A549 (cell line): ENCODE results near the gene ARHGAP26.

Source experiments
- CHD4 ChIP-seq: fragments of 200-600 bp; sonication (generic); IDR thresholded peaks from 2 replicates; pipeline ENCODE4 v1.6.1; 2016; ENCODE audit warnings: antibody characterized with exemption, mild to moderate bottlenecking, borderline replicate concordance
- CTCF ChIP-seq: fragments of >200 bp; sonication (Bioruptor Twin); formaldehyde crosslinking; IDR thresholded peaks from 3 replicates; pipeline ENCODE4 v1.5.1; 2016
- MAX ChIP-seq: IDR thresholded peaks from 2 replicates; pipeline ENCODE4 v1.6.1; 2012
- REST ChIP-seq: fragments of 200-600 bp; sonication (generic); IDR thresholded peaks from 2 replicates; pipeline ENCODE4 v1.6.1; 2016; ENCODE audit warnings: antibody characterized with exemption, mild to moderate bottlenecking, moderate library complexity
- SMC3 ChIP-seq: fragments of >200 bp; sonication (Bioruptor Twin); formaldehyde crosslinking; IDR thresholded peaks from 3 replicates; pipeline ENCODE4 v1.6.1; 2018; ENCODE audit warnings: inconsistent platforms

GRCh38 chr5:142830241-142831008 is 60.2 kb downstream of the ARHGAP26 start:
- TF ChIP-seq CTCF, result no peak
- no peak for TF ChIP-seq SMC3
- no peak for TF ChIP-seq REST
- no peak for TF ChIP-seq CHD4
- TF ChIP-seq MAX, result no peak
